Liver (tissue), 9 donors: ENCODE data around the gene STKLD1. TPM values are rescaled to one million over a fixed set of nuclear protein-coding genes. Genes with fewer than 3 reads are reported as not detected.

Source experiments
- DNase-seq: peaks from one replicate; pipeline ENCODE4 v3.0.0-alpha.2; 2017; ENCODE audit warnings: low spot score
- H3K27ac ChIP-seq, 2 donors: one replicate each; pipeline ENCODE4 v1.7.0; 2013; ENCODE audit warnings: inconsistent platforms in 2 of 2, low read length in 2 of 2, control low read depth in 1 of 2, low read depth in 1 of 2, mild to moderate bottlenecking in 1 of 2
- H3K27me3 ChIP-seq, 4 donors: one replicate each; pipeline versions ENCODE4 v1.6.1 to v1.7.0; 2013; ENCODE audit warnings: low read length in 3 of 4, inconsistent platforms in 1 of 4, mild to moderate bottlenecking in 1 of 4, moderate library complexity in 1 of 4; ENCODE audit not compliant: control insufficient read depth in 4 of 4, insufficient read depth in 4 of 4
- H3K36me3 ChIP-seq, 4 donors: one replicate each; pipeline versions ENCODE4 v1.6.1 to v1.7.0; 2013; ENCODE audit warnings: low read length in 3 of 4, mild to moderate bottlenecking in 3 of 4, low read depth in 1 of 4, moderate library complexity in 1 of 4; ENCODE audit not compliant: control insufficient read depth in 4 of 4, insufficient read depth in 3 of 4
- H3K4me1 ChIP-seq, 4 donors: one replicate each; pipeline versions ENCODE4 v1.6.1 to v1.7.0; 2013; ENCODE audit warnings: low read length in 3 of 4, mild to moderate bottlenecking in 3 of 4, moderate library complexity in 1 of 4; ENCODE audit not compliant: control insufficient read depth in 4 of 4, insufficient read depth in 4 of 4
- H3K4me3 ChIP-seq, 3 donors: one replicate each; pipeline versions ENCODE4 v1.6.1 to v1.7.0; 2013; ENCODE audit warnings: low read length in 3 of 3, control low read depth in 1 of 3, low read depth in 1 of 3, mild to moderate bottlenecking in 1 of 3
- H3K9ac ChIP-seq, 2 donors: one replicate each; pipeline ENCODE4 v1.7.0; 2013; ENCODE audit warnings: low read length in 2 of 2, mild to moderate bottlenecking in 2 of 2, moderate library complexity in 2 of 2, control low read depth in 1 of 2, low read depth in 1 of 2
- H3K9me3 ChIP-seq, 4 donors: one replicate each; pipeline versions ENCODE4 v1.6.1 to v1.7.0; 2013; ENCODE audit warnings: low read length in 3 of 4; ENCODE audit not compliant: control insufficient read depth in 4 of 4
- EGR1 ChIP-seq, 2 donors: IDR thresholded peaks; 2 replicates each; pipeline ENCODE4 v1.6.1; 2016 to 2018; ENCODE audit warnings: antibody characterized with exemption in 2 of 2, low read depth in 2 of 2
- FOXA1 ChIP-seq: IDR thresholded peaks from 2 replicates; pipeline ENCODE4 v1.6.1; 2016; ENCODE audit warnings: antibody characterized with exemption
- FOXA2 ChIP-seq: IDR thresholded peaks from 2 replicates; pipeline ENCODE4 v1.6.1; 2016; ENCODE audit warnings: antibody characterized with exemption
- HNF4G ChIP-seq: IDR thresholded peaks from 2 replicates; pipeline ENCODE4 v1.6.1; 2016; ENCODE audit warnings: antibody characterized with exemption
- JUND ChIP-seq, 2 donors: IDR thresholded peaks; 2 replicates each; pipeline ENCODE4 v1.6.1; 2016; ENCODE audit warnings: antibody characterized with exemption in 2 of 2
- NR2F2 ChIP-seq: IDR thresholded peaks from 2 replicates; pipeline ENCODE4 v1.6.1; 2016; ENCODE audit warnings: antibody characterized with exemption
- RAD21 ChIP-seq, 2 donors: IDR thresholded peaks; 2 replicates each; pipeline ENCODE4 v1.6.1; 2016; ENCODE audit warnings: antibody characterized with exemption in 2 of 2, mild to moderate bottlenecking in 2 of 2
- RXRA ChIP-seq, 2 donors: IDR thresholded peaks; 2 replicates each; pipeline ENCODE4 v1.6.1; 2017 to 2018; ENCODE audit warnings: antibody characterized with exemption in 2 of 2, mild to moderate bottlenecking in 1 of 2
- SP1 ChIP-seq: IDR thresholded peaks from 2 replicates; pipeline ENCODE4 v1.6.1; 2018; ENCODE audit warnings: antibody characterized with exemption, mild to moderate bottlenecking
- TAF1 ChIP-seq: conservative IDR thresholded peaks from 2 replicates; pipeline ENCODE4 v1.6.1; 2016; ENCODE audit warnings: antibody characterized with exemption, mild to moderate bottlenecking
- WGBS: extraction: QIAGEN DNeasy Blood & Tissue Kit; methylation state at CpG from one replicate; pipeline ENCODE4 v1.1.7; 2013; 5-methylcytosine and 5-hydroxymethylcytosine counted together
- polyA plus RNA-seq, 2 donors: library from polyadenylated mRNA; stranded (reverse) in 1 of 2; unstranded in 1 of 2; fragments of 200-250 nt in 1 of 2; fragments of >200 nt in 1 of 2; fragmentation: Nextera tagmentation in 1 of 2; extraction: Ambion mirVana in 1 of 2; gene quantifications; one replicate each; pipeline versions ENCODE4 v1.2.1 to v1.2.3, GENCODE V29; 2013 to 2015
- total RNA-seq, 2 donors: library from RNA; depleted of rRNA; stranded (reverse); fragments of >200 nt; gene quantifications; one replicate each; pipeline ENCODE4 v1.2.3, GENCODE V29; 2014
- TF ChIP-seq, protein P1 (sequence below): IDR thresholded peaks from 2 replicates; pipeline ENCODE4 v1.6.1; 2016; ENCODE audit warnings: antibody characterized with exemption, mild to moderate bottlenecking
- TF ChIP-seq, protein P2 (sequence below): IDR thresholded peaks from 2 replicates; pipeline ENCODE4 v1.6.1; 2016; ENCODE audit warnings: antibody characterized with exemption
- TF ChIP-seq, protein P3 (sequence below): IDR thresholded peaks from 2 replicates; pipeline ENCODE4 v1.6.1; 2016; ENCODE audit warnings: antibody characterized with exemption
- TF ChIP-seq, protein P4 (sequence below): fragments of 150-350 bp; IDR thresholded peaks from 2 replicates; pipeline ENCODE4 v1.5.1; 2017; ENCODE audit warnings: improper control_type of control experiment, low read depth, low read length; ENCODE audit not compliant: missing input control
- TF ChIP-seq, protein P5 (sequence below): IDR thresholded peaks from 2 replicates; pipeline ENCODE4 v1.6.1; 2016; ENCODE audit warnings: antibody characterized with exemption
- donor health status: healthy.
- donor health status: healthy.
- donor health status: healthy.
- donor health status: healthy.
- donor health status: healthy.

Gene STKLD1
- total and polyA plus RNA-seq, 4 donors = 0.25 to 0.85 (median 0.33) TPM

DNA sequence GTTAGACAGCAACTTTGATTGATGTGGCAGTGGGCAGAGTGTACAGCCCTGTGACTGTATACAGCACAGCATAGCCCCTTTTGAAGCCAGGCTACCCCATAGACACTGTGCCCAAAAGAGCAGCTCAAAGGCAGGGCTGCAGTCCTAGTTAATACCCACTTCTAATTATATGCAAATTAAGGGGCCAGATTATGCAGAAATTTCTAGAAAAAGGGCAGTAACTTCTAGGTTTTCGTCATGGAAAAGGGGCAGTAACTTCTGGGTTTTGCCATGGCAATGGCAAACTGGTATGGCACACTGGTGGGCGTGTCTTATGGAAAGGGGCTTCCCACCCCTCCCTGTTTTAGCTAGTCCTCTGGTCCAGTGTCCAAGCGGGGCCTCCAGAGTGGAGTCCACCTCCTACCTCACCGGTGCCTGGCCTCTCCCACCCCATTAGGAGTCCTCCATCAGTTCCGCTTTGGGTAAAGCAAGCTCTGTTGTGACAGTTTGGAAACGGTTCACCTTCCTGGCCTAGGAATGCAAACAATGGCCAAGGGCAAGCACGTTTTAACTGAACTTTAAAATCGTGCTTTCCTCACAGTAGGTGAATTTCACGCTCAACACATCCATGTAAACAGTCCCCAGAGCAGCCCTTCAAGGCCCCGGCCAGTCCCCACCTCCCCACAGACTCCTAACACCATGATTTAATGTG, 51.6 kb downstream of the STKLD1 start:
- no peaks in the 10 kb centered on the region for H3K27me3 ChIP-seq
- H3K9me3 ChIP-seq = no peaks in the 10 kb centered on the region
- 60% methylated on average over 10 of the region's 10 CpGs for WGBS
- H3K36me3 ChIP-seq = no peaks in the 10 kb centered on the region
- DNase-seq = no peak
- no peak overlapping the region for H3K4me3 ChIP-seq
- TF ChIP-seq FOXA1 (no peak), HNF4G (no peak), SP1 (no peak), FOXA2 (no peak), TAF1 (no peak), JUND (IDR thresholded peaks at IDR 0.05) (no peak), NR2F2 (no peak), EGR1 (IDR thresholded peaks at IDR 0.05; ENCODE audit: low read depth in 2 of 2) (no peak), RAD21 (IDR thresholded peaks at IDR 0.05) (no peak)
- TF ChIP-seq, protein P1, sequence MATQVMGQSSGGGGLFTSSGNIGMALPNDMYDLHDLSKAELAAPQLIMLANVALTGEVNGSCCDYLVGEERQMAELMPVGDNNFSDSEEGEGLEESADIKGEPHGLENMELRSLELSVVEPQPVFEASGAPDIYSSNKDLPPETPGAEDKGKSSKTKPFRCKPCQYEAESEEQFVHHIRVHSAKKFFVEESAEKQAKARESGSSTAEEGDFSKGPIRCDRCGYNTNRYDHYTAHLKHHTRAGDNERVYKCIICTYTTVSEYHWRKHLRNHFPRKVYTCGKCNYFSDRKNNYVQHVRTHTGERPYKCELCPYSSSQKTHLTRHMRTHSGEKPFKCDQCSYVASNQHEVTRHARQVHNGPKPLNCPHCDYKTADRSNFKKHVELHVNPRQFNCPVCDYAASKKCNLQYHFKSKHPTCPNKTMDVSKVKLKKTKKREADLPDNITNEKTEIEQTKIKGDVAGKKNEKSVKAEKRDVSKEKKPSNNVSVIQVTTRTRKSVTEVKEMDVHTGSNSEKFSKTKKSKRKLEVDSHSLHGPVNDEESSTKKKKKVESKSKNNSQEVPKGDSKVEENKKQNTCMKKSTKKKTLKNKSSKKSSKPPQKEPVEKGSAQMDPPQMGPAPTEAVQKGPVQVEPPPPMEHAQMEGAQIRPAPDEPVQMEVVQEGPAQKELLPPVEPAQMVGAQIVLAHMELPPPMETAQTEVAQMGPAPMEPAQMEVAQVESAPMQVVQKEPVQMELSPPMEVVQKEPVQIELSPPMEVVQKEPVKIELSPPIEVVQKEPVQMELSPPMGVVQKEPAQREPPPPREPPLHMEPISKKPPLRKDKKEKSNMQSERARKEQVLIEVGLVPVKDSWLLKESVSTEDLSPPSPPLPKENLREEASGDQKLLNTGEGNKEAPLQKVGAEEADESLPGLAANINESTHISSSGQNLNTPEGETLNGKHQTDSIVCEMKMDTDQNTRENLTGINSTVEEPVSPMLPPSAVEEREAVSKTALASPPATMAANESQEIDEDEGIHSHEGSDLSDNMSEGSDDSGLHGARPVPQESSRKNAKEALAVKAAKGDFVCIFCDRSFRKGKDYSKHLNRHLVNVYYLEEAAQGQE = no peak
- TF ChIP-seq, protein P2, sequence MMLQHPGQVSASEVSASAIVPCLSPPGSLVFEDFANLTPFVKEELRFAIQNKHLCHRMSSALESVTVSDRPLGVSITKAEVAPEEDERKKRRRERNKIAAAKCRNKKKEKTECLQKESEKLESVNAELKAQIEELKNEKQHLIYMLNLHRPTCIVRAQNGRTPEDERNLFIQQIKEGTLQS = no peak
- TF ChIP-seq, protein P3, sequence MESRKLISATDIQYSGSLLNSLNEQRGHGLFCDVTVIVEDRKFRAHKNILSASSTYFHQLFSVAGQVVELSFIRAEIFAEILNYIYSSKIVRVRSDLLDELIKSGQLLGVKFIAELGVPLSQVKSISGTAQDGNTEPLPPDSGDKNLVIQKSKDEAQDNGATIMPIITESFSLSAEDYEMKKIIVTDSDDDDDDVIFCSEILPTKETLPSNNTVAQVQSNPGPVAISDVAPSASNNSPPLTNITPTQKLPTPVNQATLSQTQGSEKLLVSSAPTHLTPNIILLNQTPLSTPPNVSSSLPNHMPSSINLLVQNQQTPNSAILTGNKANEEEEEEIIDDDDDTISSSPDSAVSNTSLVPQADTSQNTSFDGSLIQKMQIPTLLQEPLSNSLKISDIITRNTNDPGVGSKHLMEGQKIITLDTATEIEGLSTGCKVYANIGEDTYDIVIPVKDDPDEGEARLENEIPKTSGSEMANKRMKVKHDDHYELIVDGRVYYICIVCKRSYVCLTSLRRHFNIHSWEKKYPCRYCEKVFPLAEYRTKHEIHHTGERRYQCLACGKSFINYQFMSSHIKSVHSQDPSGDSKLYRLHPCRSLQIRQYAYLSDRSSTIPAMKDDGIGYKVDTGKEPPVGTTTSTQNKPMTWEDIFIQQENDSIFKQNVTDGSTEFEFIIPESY = no peak
- TF ChIP-seq, protein P4, sequence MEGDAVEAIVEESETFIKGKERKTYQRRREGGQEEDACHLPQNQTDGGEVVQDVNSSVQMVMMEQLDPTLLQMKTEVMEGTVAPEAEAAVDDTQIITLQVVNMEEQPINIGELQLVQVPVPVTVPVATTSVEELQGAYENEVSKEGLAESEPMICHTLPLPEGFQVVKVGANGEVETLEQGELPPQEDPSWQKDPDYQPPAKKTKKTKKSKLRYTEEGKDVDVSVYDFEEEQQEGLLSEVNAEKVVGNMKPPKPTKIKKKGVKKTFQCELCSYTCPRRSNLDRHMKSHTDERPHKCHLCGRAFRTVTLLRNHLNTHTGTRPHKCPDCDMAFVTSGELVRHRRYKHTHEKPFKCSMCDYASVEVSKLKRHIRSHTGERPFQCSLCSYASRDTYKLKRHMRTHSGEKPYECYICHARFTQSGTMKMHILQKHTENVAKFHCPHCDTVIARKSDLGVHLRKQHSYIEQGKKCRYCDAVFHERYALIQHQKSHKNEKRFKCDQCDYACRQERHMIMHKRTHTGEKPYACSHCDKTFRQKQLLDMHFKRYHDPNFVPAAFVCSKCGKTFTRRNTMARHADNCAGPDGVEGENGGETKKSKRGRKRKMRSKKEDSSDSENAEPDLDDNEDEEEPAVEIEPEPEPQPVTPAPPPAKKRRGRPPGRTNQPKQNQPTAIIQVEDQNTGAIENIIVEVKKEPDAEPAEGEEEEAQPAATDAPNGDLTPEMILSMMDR = no peak
- H3K9ac ChIP-seq = no peak overlapping the region
- H3K27ac ChIP-seq = no peak overlapping the region
- H3K4me1 ChIP-seq = peaks cover 0 to 8% (median 4%) of the 10 kb centered on the region in 4 donors

DNA sequence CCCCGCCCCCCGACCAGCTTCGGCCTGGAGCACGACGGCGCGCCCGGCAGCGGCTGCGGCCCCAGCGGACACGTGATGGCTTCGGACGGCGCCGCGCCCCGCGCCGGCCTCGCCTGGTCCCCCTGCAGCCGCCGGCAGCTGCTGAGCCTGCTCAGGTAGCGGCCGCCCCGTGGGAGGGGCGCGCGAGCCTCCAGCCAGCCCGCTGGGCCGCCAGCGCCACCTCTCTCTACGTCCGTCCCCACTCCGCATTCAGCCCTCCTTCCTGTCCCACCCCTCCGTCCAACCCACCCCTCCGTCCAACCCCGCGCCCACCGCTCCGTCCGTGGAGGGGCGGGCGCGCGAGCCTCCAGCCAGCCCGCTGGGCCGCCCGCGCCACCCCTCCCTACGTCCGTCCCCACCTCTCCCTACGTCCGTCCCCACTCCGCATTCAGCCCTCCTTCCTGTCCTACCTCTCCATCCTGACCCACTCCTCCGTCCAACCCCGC, 52.5 kb downstream of the STKLD1 start:
- no peaks in the 10 kb centered on the region for H3K27me3 ChIP-seq
- peak overlapping the region in 1 of 3 donors; percentile 36 for H3K4me3 ChIP-seq
- H3K4me1 ChIP-seq = peaks cover 0 to 8% (median 4%) of the 10 kb centered on the region in 4 donors
- DNase-seq = no peak
- H3K9ac ChIP-seq = no peak overlapping the region
- H3K36me3 ChIP-seq = no peaks in the 10 kb centered on the region
- no peaks in the 10 kb centered on the region for H3K9me3 ChIP-seq
- H3K27ac ChIP-seq = no peak overlapping the region
- WGBS = 3% methylated on average over 57 of the region's 57 CpGs
- no peak for TF ChIP-seq HNF4G
- TF ChIP-seq, protein P3 = no peak
- TF ChIP-seq FOXA2 = no peak
- no peak for TF ChIP-seq RXRA (IDR thresholded peaks at IDR 0.05)
- TF ChIP-seq, protein P2 = no peak
- TF ChIP-seq, protein P4 = no peak
- TF ChIP-seq, protein P5, sequence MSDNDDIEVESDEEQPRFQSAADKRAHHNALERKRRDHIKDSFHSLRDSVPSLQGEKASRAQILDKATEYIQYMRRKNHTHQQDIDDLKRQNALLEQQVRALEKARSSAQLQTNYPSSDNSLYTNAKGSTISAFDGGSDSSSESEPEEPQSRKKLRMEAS = no peak
- TF ChIP-seq FOXA1 = no peak
- no peak for TF ChIP-seq EGR1 (IDR thresholded peaks at IDR 0.05; ENCODE audit: low read depth in 2 of 2)
- no peak for TF ChIP-seq RAD21 (IDR thresholded peaks at IDR 0.05)
- TF ChIP-seq SP1 = no peak
